ENCODE results near the gene SLC38A4.
"Not testable (repeated sequence)": the region's sequence is repeated elsewhere in the genome, so short reads cannot be mapped to it uniquely, and the experiment has no call there.

SLC38A4 gene

DNA sequence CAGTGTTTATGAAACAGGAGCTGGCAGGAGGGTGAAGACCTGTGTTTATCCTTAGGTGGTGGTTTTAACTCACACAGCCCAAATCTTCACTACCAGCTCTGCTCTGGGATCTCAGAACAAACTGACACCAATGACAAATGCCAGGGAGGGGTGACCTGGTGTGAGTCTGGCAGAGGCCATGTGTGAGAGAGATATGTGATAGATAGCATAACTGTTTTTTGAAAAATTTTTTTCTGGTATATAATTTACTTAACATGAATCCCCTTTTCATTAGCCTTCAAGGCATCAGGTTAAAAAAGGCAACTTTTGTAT, 51.5 kb downstream of the SLC38A4 start:
- no peak for DNase-seq (ENCODE audit: low read depth)

DNA sequence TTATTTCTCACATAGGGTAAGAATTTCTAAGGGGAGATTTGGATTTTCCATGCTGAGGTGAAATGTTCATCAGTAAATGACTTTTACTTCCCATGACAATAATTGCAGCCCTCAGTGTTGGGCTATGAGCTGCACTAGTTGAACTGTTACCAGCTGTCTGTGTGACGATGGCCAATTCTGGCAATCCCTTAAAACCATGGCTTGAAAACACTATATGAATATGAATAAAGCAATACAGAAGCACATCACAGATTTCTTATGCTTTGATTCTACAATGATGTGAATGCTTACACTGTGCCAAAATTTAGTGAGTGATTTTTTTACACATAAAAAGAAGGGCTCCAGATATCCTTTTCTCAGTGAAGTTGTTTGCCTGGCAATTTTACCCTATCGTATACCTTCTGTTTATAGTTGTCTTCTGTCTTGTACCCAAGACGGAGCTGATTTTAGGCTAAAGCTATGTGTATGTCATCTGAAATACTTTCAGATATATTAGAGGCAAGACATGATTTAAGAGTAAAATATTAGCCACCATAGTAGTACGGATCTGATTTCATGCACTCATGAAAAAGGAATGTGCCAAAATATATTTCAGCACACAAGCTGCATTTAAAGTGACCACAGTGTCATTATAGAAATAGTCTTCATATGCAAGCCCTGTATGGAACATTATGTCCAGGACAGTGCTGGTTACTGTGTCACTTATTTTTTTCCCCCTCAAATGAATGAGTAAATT, 52.0 kb downstream of the SLC38A4 start:
- DNase-seq (ENCODE audit: low read depth) = no peak

DNA sequence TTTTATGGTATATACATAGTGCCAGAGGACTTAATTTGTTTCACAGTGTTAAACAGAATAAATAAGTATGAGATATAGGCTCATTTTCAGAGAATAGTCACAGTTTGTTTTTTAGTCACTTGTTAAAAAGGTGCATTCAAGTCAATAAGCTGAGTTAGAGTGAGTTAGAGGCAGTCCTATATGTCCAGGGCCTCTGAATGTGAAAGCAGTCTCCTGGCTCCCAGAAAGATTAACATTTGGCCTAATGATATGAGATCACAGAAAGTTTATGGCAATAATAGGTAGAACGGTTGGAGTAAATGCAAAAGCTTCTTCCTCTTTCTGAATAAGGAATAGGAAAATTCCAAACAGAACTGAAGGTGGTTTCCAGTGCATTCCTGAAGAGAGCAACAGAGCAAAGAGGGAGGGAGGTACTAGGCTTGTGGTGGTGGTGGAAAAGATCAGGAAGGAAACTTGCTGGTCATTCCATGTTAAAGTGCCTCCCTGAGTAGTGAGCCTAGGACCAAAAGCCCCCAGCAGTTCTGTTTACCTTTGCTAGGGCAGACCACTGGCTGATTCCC, 54.4 kb downstream of the SLC38A4 start:
- DNase-seq (ENCODE audit: low read depth) = no peak

DNA sequence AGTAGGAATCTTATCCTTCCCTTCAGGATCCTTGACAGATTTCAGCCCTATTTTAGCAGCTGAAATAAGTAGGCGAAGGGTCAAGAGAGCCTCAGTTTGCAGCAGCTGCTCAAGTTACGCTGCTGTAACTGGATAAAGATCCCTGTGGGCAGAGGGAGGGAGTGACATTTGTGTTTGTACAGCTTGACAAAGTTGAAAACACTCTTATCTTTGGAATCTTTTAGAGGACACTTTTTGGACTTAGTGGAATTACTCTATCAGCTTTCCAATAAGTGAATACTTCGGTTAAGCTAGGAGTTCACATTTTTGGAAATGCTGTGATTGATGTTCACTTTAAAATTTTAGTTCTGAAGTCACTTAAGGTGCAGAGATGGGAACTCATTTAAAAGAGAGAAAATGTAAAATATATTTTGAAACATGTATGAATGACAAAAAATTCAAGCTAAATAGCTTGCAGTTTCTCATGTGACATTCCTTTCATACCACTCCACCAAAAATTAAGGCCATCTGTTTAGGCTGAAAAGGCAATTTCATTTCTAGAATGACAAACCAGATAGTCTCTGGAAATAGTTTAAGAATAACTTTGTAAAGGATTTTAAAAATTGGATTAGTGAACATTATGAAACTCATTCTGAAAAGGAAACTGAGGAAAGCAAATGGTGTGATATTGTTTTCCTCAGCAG, 55.2 kb downstream of the SLC38A4 start:
- no peak for DNase-seq (ENCODE audit: low read depth)

DNA sequence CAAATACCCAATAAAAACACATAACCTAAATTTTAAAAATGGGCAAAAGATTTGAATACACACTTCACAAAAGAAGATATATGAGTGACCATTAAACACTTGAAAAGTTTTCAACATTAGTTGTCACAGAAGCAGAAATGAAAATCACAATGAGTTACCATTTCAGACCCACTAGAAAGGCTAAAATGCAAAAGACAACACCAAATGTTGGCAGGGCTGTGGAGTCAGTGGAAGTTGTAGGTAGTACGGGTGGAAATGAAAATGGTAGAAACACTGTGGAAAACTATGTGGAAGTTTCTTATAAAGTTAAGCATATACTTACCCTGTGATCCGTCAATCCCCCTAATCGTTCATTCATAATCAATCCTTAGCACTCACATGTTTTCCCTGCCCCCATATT, 61.8 kb downstream of the SLC38A4 start:
- no peak for DNase-seq (ENCODE audit: low read depth)

DNA sequence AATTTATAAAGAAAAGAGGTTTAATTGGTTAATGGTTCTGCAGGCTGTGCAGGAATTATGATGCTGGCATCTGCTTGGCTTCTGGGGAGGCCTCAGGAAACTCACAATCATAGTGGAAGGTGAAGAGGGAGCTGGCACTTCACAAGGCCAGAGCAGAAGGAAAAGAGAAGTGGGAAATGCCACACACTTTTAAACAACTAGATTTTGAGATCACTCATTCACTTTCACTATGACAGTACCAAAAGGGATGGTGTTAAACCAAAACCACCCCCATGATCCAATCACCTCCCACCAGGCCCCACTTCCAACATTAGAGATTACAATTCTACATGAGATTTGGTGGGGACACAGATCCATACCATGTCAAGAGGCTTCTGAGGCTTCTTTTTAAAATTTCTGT, 62.6 kb downstream of the SLC38A4 start:
- no peak for DNase-seq (ENCODE audit: low read depth)

DNA sequence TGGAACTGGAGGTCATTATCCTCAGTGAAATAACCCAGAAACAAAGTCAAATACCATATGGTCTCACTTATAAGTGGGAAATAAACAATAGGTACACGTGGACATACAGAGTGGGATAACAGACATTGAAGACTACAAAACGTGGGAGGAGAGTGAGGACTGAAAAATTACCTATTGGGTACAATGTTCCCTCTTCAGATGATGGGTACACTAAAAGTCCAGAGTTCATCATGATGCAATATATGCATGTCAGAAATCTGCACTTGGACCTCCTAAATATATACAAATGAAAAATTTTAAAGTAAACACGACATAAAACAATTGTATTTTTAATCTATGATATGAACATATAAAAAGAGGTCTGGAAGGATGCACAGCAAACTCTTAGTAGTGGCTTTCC, 71.2 kb downstream of the SLC38A4 start:
- no peak for DNase-seq (ENCODE audit: low read depth)

DNA sequence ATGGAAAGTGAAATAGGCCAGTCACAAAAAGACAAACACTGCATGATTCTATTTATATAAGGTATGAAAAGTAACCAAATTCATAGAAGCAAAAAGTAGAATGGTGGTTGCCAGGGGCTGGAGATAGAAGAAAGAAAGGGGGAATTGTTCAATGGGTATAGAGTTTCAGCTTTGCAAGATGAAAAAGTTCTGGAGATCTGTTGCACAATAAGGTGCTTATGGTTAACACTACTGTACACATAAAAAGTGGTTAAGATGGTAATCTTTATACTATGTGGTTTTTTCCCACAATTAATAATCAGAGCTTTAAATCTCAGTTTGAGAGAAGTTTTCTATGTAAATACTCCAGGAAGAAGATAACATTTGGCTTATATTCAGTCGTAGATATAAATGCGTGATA, 73.4 kb downstream of the SLC38A4 start:
- no peak for DNase-seq (ENCODE audit: low read depth)

DNA sequence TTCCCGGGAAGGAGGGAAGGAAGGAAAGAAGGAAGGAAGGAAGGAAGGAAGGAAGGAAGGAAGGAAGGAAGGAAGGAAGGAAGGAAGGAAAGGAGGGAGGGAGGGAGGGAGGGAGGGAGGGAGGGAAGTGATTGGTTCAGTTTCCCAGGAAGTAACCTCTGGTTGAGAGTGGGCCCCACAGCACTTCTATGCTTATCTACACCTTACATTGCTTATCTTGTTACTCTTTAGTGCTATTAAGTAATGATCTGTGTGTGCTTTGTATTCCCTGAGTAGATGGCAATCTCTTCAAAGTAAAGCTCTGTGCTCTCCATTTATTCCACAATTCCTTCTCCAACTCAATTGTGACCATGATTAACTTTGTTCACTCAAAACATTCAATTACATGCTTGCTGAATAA, 74.6 kb downstream of the SLC38A4 start:
- no peak for DNase-seq (ENCODE audit: low read depth)

DNA sequence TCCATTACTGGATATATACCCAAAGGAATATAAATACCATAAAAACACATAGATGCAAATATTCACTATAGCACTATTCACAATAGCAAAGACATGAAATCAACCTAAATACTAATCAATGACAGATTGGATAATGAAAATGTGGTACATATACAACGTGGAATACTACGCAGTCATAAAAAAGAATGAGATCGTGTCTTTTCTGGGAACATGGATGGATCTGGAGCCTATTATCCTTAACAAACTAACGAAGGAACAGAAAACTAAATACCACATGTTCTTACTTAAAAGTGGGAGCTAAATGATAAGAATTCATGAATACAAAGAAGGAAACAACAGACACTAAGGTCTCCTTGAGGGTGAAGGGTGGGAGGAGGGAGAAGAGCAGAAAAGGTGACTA, 76.5 kb downstream of the SLC38A4 start:
- DNase-seq (ENCODE audit: low read depth) = no peak

DNA sequence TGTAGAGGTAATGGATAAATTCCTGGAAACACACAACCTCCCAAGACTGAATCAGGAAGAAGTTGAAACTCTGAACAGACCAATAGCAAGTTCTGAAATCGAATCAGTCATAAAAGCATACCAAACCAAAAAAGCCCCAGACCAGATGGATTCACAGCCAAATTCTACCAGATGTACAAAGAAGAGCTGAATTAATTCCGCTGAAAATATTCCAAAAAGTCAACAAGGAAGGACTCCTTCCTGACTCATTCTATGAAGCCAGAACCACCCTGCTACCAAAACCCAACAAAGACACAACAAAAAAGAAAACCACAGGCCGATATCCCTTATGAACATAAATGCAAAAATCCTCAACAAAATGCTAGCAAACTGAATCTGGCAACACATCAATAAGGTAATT, 81.5 kb downstream of the SLC38A4 start:
- no peak for DNase-seq (ENCODE audit: low read depth)

DNA sequence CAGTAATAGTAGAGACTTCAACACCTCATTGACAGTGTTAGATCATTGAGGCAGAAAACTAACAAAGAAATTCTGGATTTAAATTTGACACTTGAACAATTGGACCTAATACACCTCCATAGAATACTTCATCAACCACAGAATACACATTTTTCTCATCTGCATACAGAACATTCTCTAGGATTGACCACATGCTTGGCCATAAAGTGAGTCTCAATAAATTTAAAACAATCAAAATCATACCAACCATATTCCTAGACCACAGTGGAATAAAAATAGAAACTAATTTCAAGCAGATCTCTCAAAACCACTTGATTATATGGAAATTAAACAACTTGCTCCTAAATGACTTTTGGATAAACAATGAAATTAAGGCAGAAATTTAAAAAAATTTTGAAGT, 82.3 kb downstream of the SLC38A4 start:
- DNase-seq (ENCODE audit: low read depth) = no peak

DNA sequence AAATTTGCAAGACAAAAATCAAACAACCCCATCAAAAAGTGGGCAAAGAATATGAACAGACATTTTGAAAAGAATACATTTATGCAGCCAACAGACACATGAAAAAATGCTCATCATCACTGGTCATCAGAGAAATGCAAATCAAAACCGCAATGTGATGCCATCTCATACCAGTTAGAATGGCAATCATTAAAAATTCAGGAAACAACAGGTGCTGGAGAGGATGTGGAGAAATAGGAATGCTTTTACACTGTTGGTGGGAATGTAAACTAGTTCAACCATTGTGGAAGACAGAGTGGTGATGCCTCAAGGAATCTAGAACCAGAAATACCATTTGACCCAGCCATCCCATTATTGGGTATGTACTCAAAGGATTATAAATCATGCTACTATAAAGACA, 83.5 kb downstream of the SLC38A4 start:
- DNase-seq (ENCODE audit: low read depth) = not testable (repeated sequence)

DNA sequence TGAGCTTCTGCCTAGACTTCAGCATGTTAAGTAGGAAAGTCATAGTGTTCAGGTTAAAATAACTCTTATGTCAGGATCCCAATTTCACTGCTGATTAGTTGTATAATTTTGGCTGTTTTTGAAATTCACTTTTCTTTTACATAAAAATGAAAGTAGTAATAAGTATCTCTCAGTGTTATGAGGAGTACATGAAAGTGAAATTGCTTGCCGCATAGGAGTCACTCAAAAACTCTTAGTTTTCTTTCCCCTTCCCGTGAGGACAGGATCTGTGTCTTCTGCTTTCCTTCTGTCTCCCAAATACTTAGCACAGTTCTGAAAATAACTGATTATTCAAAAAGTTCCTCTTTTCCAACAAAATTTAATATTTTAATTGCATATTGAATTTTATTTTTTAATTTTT, 100.5 kb downstream of the SLC38A4 start:
- no peak for DNase-seq (ENCODE audit: low read depth)

DNA sequence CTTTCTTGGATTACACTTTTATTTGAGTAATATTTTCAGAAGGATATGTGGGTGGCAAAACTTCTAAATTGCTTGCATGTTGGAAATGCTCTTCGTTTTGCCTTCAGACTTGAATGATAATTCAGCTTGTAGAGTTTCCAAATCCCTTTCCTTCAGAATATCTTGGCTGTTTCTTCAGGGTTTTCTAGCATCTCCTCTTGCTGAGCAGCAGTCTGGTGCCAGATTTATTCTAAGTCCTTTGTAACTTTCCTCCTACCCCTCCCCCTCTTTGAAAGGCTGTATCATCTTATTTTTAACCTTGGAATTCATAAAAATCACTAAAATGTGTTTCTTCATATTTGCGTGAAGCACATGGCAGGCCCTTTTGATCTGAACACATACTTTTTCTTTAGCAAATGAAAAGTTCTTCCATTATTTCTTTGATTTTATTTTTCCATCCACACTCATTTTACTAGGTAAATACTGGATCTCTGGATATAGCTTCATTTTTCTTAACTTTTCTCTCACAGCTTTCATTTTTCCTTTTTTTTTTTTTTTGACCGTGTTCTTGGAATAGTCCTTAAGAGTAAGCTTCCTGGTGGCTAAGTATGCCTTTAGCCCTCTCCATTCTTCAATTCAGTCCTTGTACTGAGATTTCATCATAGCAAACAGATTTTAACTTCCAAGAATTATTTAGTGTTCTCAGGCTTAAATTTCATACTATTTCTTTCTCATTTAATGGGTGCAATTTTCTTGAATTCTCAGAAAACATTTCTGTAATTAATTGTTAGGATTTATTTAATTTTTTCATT, 102.0 kb downstream of the SLC38A4 start:
- no peak for DNase-seq (ENCODE audit: low read depth)

DNA sequence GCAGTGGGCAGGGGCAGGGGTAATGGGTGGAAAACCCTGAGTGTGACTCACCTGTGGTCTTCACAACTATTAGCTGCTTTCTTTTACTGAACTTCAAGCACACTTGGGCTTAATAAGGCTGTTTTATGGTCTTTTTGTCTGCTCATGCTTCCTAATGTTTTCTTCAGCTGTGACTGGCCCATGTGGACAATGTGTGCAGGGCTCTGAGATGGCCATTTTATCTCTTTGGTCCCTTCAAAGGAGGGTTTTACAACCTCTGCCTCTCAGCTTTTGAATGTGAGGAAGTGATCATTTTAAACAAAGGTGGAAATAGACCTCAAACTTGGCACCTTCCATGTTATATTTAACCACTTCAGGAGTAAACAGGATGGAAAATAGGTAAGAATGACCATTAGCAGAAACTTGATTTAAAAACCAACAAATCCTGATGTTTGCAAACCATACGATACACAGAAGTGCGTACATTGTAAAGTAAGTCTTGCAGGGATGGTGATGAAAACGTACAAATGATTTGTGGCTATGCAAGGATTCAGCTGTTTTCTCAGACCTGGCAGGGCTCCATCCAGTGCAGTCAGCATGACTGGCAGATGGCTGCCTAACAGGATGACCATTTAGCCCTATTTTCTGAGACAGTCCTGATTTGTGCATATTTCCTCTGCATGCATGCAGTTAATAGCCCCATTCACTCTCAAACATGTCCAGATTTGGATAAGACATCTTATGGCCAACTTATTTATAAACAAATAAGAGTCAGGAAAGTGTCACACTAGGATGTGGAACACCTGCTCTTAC, 103.2 kb downstream of the SLC38A4 start:
- no peak for DNase-seq (ENCODE audit: low read depth)

DNA sequence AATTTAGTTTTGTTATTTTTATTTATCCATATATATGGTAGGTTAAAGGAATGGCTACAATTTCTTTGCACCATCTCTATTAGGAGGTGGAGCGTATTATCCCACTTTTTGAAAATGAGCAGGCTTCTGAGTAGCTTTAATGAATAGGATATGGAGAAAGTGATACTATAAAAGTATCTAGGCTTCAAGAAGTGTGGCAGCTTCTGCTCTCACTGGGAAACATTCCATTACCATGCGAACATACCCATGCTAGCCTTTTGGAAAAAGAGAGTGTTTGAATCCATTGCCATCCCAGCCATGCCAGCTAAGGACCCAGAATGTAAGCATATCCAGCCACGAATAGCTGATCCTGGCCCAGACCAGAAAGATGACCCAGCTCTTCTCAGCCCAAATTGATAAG, 107.3 kb downstream of the SLC38A4 start:
- DNase-seq (ENCODE audit: low read depth) = no peak

DNA sequence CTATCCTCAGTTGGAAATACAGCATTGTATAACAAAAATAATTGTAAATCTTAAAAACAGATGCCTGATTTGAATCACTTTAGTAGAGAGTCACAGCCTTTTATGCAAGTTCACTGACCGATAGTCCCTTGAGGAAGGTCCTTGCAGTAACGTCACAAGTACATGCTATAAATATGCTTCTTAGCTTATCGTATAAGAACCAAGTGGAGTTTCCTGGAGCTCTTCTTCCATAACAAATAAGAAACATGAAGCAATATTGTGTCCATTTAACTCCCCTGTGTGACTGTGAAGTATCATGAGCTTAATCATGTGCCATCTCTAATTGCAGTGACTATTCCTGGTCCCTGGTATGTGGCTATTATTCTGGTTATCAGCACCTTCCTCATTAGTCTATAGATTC, 107.9 kb downstream of the SLC38A4 start:
- no peak for DNase-seq (ENCODE audit: low read depth)

DNA sequence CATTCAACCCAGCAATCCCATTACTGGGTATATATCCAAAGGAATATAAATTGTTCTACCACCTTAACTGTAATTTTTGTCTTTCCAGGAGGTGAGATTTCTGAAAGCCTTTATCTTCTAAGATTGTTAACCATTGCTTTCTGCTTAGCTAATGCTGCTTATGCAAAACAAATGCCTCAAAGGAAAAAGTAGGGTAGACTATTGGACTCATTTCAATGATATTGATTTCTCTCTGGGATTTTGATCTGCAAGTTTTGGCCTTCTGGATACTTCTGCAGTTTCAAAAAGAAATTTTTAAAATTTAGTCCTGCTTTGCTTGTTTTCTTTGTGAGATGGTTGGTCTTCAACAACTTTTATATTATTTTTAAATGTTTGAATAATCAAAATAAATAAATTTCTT, 108.6 kb downstream of the SLC38A4 start:
- DNase-seq (ENCODE audit: low read depth) = no peak
